Mucosa of descending colon (tissue), 3 donors: Measurements from ENCODE around the gene ABHD11. TPM values are rescaled to one million over a fixed set of nuclear protein-coding genes. Genes with fewer than 3 reads are reported as not detected.
A peak's percentile ranks its signal among the peaks of the same experiment; 100 is the strongest.
"Not testable (repeated sequence)": the region's sequence is repeated elsewhere in the genome, so short reads cannot be mapped to it uniquely, and the experiment has no call there.

Experiments
- ATAC-seq: fragments of 200-7000 bp; cut with Tn5 transposase; one replicate; pipeline ENCODE4 v1.9.1; 2020; ENCODE audit warnings: mild to moderate bottlenecking, moderate library complexity
- DNase-seq, 3 donors: peaks; one replicate each; pipeline ENCODE4 v3.0.0-alpha.2; 2020
- H3K36me3 ChIP-seq: fragments of 200-600 bp; one replicate; pipeline ENCODE4 v1.8.0; 2021; ENCODE audit warnings: low read depth, mild to moderate bottlenecking
- H3K4me1 ChIP-seq: fragments of 200-600 bp; one replicate; pipeline ENCODE4 v1.8.0; 2021; ENCODE audit warnings: low read depth, mild to moderate bottlenecking
- H3K4me3 ChIP-seq: fragments of 200-600 bp; one replicate; pipeline ENCODE4 v1.8.0; 2021; ENCODE audit warnings: mild to moderate bottlenecking
- H3K9me3 ChIP-seq: fragments of 200-600 bp; one replicate; pipeline ENCODE4 v1.8.0; 2021; ENCODE audit warnings: mild to moderate bottlenecking
- intact Hi-C, 2 donors: fragments of 100-400 bp; cut with DNase I in 1 of 2; cut with micrococcal nuclease in 1 of 2; formaldehyde crosslinking; loops; one replicate each; pipeline versions ENCODE4 v1.11.0 to v1.11.1; 2022; cut with DNase I, micrococcal nuclease
- total RNA-seq, 3 donors: library from RNA; stranded (reverse); fragmentation: NEBNext Ultra II Directional in 2 of 3; extraction: Animal tissue kit (Norgen Biotek cat#: 25700) in 2 of 3; gene quantifications; one replicate each; pipeline versions ENCODE4 v1.2.1 to v1.2.4, GENCODE V29; 2021 to 2023
- TF ChIP-seq, protein P1 (sequence below): fragments of 200-600 bp; IDR thresholded peaks from one replicate; pipeline ENCODE4 v1.8.0; 2022; ENCODE audit warnings: antibody characterized with exemption, mild to moderate bottlenecking
- donor health status: DM: no; HTN: no; CAD: no; lungs with moderate emphysema.
- donor health status: DM: no; HTN: no; CAD: no.
- donor health status: DM: no; HTN: yes; CAD: no.

The ABHD11 gene
- total RNA-seq, 3 donors from 2014 or later: 55.3 to 115 (median 97.3) TPM

DNA sequence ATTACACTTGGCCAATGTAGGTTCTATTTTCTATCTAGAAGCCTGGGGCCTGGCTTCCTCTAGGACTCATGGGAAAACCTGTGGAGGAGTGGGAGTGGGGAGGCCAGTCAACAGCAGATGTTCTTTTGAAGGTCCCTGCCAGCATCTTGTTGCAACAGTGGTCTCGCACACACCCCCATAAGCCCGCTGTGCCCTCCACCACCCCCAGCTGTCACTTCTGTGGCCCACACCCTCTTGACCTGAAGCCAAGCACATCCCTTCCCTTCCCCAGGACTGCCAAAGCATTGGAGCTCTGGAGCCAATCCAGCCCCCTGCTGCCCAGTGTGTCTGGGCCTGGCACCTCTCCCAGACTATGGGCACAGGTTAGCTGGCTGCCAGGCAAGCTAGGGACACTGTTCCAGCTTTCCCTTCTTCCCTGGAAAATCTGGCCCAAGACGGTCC, 17.2 kb downstream of the ABHD11 start:
- TF ChIP-seq, protein P1, sequence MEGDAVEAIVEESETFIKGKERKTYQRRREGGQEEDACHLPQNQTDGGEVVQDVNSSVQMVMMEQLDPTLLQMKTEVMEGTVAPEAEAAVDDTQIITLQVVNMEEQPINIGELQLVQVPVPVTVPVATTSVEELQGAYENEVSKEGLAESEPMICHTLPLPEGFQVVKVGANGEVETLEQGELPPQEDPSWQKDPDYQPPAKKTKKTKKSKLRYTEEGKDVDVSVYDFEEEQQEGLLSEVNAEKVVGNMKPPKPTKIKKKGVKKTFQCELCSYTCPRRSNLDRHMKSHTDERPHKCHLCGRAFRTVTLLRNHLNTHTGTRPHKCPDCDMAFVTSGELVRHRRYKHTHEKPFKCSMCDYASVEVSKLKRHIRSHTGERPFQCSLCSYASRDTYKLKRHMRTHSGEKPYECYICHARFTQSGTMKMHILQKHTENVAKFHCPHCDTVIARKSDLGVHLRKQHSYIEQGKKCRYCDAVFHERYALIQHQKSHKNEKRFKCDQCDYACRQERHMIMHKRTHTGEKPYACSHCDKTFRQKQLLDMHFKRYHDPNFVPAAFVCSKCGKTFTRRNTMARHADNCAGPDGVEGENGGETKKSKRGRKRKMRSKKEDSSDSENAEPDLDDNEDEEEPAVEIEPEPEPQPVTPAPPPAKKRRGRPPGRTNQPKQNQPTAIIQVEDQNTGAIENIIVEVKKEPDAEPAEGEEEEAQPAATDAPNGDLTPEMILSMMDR: no peak
- H3K4me1 ChIP-seq: peaks cover 12% of the 10 kb centered on the region
- peak; percentile 10 for ATAC-seq

DNA sequence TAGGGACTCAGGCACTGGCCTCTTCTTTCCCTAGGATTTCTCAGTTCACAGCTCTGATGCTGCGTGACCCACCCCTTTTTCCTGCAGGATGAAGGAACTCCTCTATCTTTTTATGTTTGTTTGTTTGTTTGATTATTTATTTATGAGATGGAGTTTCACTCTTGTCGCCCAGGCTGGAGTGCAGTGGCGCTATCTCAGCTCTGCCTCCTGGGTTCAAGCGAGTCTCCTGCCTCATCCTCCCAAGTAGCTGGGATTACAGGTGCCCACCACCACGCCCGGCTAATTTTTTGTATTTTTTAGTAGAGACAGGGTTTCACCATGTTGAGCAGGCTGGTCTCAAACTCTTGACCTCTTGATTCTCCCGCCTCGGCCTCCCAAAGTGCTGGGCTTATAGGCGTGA, 18.2 kb downstream of the ABHD11 start:
- H3K9me3 ChIP-seq, H3K4me3 ChIP-seq, ATAC-seq, H3K36me3 ChIP-seq, DNase-seq: not testable (repeated sequence)
- intact Hi-C loops: loop anchor here (5.0 kb wide), 1 partner anchor 113 kb away; no protein-coding TSS in a partner anchor
- peaks cover 12% of the 10 kb centered on the region for H3K4me1 ChIP-seq

More for the DNA sequence above, 17.2 kb downstream of the ABHD11 start:
- DNase-seq: peak in 1 of 3 donors; percentile 50
- H3K4me3 ChIP-seq: no peak overlapping the region
- no peaks in the 10 kb centered on the region for H3K36me3 ChIP-seq
- no peaks in the 10 kb centered on the region for H3K9me3 ChIP-seq
- intact Hi-C loops: loop anchor here (5.0 kb wide), 1 partner anchor 114 kb away; no protein-coding TSS in a partner anchor

DNA sequence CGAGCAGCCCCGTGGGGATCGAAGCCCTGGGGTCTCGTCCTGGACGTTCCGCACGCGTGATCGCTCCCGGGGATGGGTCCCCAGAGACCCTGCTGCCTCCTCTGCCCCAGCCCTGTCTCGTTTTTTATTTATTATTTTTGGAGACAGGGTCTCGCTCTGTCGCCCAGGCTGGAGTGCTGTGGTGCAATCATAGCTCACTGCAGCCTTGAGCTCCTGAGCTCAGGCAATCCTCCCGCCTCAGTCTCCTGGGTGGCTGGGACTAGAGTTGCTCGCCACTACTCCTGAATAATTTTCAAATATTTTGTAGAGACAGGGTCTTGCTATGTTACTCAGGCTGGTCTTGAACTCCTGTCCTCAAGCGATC, 18.8 kb downstream of the ABHD11 start:
- intact Hi-C loops: loop anchor here (5.0 kb wide), 1 partner anchor 112 kb away; no protein-coding TSS in a partner anchor
- no peak for DNase-seq

DNA sequence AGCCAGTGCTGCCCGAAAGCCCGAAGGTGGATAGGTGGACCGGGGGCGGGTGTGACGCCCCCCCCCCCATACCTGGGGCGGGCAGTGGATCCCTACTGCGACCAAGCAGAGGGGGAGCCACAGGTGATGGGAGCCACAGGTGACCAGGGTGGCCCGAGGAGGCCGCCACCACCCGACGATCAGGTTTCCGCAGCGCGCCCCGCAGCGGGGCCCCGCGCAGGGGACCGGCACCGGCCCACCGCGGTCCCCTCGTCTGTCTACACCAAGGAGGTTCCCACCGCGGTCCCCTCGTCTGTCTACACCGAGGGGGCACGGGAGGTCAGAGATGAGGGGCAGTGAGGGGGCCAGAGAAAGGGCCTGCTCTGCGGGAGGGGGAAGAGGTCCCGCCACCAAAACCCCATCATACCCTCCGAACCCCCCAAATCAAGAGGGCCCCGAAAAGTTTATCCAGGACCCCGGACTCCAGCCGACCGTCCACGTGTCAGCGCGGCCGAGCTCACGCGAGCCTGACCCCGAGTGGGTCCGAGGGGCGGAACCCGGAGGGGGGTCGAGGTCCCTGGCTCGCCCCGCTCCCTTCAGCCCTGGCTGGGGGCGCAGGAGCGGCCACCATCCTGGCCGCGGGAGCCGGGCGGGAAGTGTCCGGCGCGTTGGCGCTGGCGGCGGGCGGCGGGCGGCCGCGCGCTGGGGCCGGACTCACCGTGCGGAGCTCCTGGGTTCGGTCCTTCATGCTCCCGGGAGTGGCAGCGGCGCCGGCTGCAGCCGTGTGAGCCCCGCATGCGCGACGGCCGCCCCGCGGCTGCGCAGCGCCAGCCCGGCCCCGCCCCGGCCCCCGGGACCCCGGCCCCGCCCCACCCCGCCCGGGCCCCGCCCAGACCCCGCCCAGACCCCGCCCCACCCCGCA, 19.4 kb downstream of the ABHD11 start, which contains the start of gene STX1A:
Gene STX1A, minus strand, starts transcription at position 765 of the 901 bp plus-strand sequence. Its CDS starts 38 bp downstream, at position 727.
- H3K4me1 ChIP-seq: peaks cover 12% of the 10 kb centered on the region
- intact Hi-C loops: no loop called here
- peak; percentile 71 to 82 (median 81) for DNase-seq

More for the DNA sequence above, 18.8 kb downstream of the ABHD11 start:
- Histone ChIP-seq H3K4me1 (peaks cover 12% of the 10 kb centered on the region), H3K36me3 (no peaks in the 10 kb centered on the region), H3K4me3 (no peak overlapping the region), H3K9me3 (no peaks in the 10 kb centered on the region)
- ATAC-seq: no peak
- TF ChIP-seq, protein P1: no peak

DNA sequence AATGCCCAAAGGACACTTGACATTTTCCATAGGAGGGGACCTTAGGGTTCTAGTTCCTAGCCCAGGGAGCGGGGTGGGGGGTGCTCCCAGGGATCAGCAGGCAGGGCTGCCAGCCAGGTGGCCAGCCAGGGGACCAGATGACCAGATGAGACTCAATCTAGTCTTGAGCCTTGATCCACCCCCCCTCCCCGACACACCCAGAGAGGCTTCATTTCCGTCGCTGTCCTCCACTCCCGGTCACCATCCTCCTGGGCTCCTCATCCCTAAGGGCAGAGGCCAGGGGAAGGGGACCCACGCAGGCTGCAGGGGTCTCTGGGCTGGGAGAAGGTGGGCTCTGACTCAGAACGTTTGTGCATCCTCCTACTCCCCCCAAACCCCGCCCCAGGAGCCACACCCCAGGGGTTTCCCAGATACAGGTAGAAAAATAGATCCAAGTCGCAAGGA, 20.1 kb downstream of the ABHD11 start:
- intact Hi-C loops: no loop called here
- H3K4me3 ChIP-seq: no peak overlapping the region
- TF ChIP-seq, protein P1: no peak
- no peaks in the 10 kb centered on the region for H3K36me3 ChIP-seq
- no peak for ATAC-seq
- H3K4me1 ChIP-seq: peaks cover 12% of the 10 kb centered on the region
- no peaks in the 10 kb centered on the region for H3K9me3 ChIP-seq
- peak in 1 of 3 donors; percentile 37 for DNase-seq

More for the DNA sequence above, 19.4 kb downstream of the ABHD11 start, which contains the start of gene STX1A:
- peak; percentile 89 for ATAC-seq
- peak within 1 kb of the TSS; percentile 54 for H3K4me3 ChIP-seq
- H3K9me3 ChIP-seq: no peaks in the 10 kb centered on the region
- no peaks in the 10 kb centered on the region for H3K36me3 ChIP-seq
- TF ChIP-seq, protein P1: no peak

DNA sequence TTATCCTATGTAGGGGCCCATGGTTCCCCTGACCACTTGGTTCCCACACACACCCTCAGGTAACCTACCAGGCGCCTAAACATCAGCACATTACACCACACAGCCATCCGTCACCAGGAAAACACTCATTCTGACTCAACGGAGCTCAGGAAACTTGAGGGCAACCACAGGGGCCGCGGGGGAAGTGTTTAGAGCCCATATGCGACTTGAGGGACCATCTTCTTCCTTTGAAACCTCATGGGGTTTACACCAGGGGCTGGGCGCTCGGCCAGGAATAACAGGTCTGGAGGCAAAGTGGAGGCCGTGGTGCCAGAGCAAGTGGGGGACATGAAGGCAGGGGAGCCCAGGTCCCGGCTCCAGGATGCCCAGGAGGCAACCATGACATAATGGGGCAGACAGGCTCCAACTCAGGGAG, 20.6 kb downstream of the ABHD11 start:
- H3K4me3 ChIP-seq: no peak overlapping the region

More for the DNA sequence above, 20.6 kb downstream of the ABHD11 start:
- TF ChIP-seq, protein P1: no peak
- peak; percentile 55 to 64 (median 55) for DNase-seq
- Histone ChIP-seq H3K36me3 (no peaks in the 10 kb centered on the region), H3K4me1 (peaks cover 12% of the 10 kb centered on the region), H3K9me3 (no peaks in the 10 kb centered on the region)
- peak; percentile 18 for ATAC-seq
- intact Hi-C loops: no loop called here
